Stimulated activated naive CD8-positive, alpha-beta T cell treated with anti-CD3 and anti-CD28 coated beads, Interleukin-15, Interleukin-2, amounts not matched to agents 100 ng/mL and 50 ng/mL, for 24 hours (primary cell): ENCODE measurements around the gene TRIM8.

ENCODE experiments used
- H3K27ac Mint-ChIP-seq: one replicate; pipeline ENCODE4 v1.8.0; 2021; ENCODE audit warnings: mild to moderate bottlenecking, mixed read lengths
- H3K27me3 Mint-ChIP-seq: one replicate; pipeline ENCODE4 v1.8.0; 2021; ENCODE audit warnings: mixed read lengths
- H3K36me3 Mint-ChIP-seq: one replicate; pipeline ENCODE4 v1.8.0; 2021; ENCODE audit warnings: low read depth, mixed read lengths
- H3K4me1 Mint-ChIP-seq: one replicate; pipeline ENCODE4 v1.8.0; 2021; ENCODE audit warnings: low read depth, mixed read lengths
- H3K4me3 Mint-ChIP-seq: one replicate; pipeline ENCODE4 v1.8.0; 2021; ENCODE audit warnings: mild to moderate bottlenecking, mixed read lengths
- H3K9me3 Mint-ChIP-seq: one replicate; pipeline ENCODE4 v1.8.0; 2021; ENCODE audit warnings: mixed read lengths

TRIM8 gene

GRCh38 chr10:102644066-102644645, at the start of gene TRIM8:
Gene TRIM8, plus strand, starts transcription at chr10:102644479. Its CDS starts 139 bp downstream, at chr10:102644618.
- peaks cover 8% of the 10 kb centered on the region for H3K36me3 Mint-ChIP-seq
- no peaks in the 10 kb centered on the region for H3K9me3 Mint-ChIP-seq
- H3K27me3 Mint-ChIP-seq, result no peaks in the 10 kb centered on the region
- H3K4me3 Mint-ChIP-seq, result peak within 1 kb of the TSS; percentile 98
- peaks cover 39% of the 10 kb centered on the region for H3K4me1 Mint-ChIP-seq
- peak within 1 kb of the TSS; percentile 84 for H3K27ac Mint-ChIP-seq

GRCh38 chr10:102595293-102595692, 49.0 kb upstream of the TRIM8 start:
- H3K36me3 Mint-ChIP-seq, result peaks cover 8% of the 10 kb centered on the region
- H3K4me1 Mint-ChIP-seq, result no peaks in the 10 kb centered on the region
- H3K9me3 Mint-ChIP-seq, result no peaks in the 10 kb centered on the region
- H3K27ac Mint-ChIP-seq, result no peak overlapping the region
- H3K4me3 Mint-ChIP-seq, result no peak overlapping the region
- no peaks in the 10 kb centered on the region for H3K27me3 Mint-ChIP-seq

GRCh38 chr10:102595897-102596296, 48.4 kb upstream of the TRIM8 start:
- H3K4me3 Mint-ChIP-seq, result no peak overlapping the region
- H3K36me3 Mint-ChIP-seq, result peaks cover 8% of the 10 kb centered on the region
- H3K4me1 Mint-ChIP-seq, result no peaks in the 10 kb centered on the region
- H3K27ac Mint-ChIP-seq, result no peak overlapping the region
- H3K9me3 Mint-ChIP-seq, result no peaks in the 10 kb centered on the region
- no peaks in the 10 kb centered on the region for H3K27me3 Mint-ChIP-seq

GRCh38 chr10:102596506-102596971, 47.7 kb upstream of the TRIM8 start:
- Mint-ChIP-seq H3K4me3 (no peak overlapping the region), H3K27ac (no peak overlapping the region), H3K9me3 (no peaks in the 10 kb centered on the region), H3K27me3 (no peaks in the 10 kb centered on the region), H3K36me3 (peaks cover 8% of the 10 kb centered on the region), H3K4me1 (no peaks in the 10 kb centered on the region)

GRCh38 chr10:102597131-102597991, 46.9 kb upstream of the TRIM8 start:
- Mint-ChIP-seq H3K27ac (no peak overlapping the region), H3K4me3 (no peak overlapping the region), H3K9me3 (no peaks in the 10 kb centered on the region), H3K27me3 (no peaks in the 10 kb centered on the region), H3K36me3 (peaks cover 8% of the 10 kb centered on the region), H3K4me1 (no peaks in the 10 kb centered on the region)

- Mint-ChIP-seq H3K9me3 (no peaks in the 10 kb centered on the region), H3K27ac (no peak overlapping the region), H3K36me3 (peaks cover 8% of the 10 kb centered on the region), H3K4me1 (no peaks in the 10 kb centered on the region), H3K4me3 (no peak overlapping the region), H3K27me3 (no peaks in the 10 kb centered on the region)
These were observed 46.0 kb upstream of the TRIM8 start for GRCh38 chr10:102598243-102598642.

GRCh38 chr10:102599565-102600327, 44.5 kb upstream of the TRIM8 start:
- Mint-ChIP-seq H3K27ac (no peak overlapping the region), H3K4me3 (no peak overlapping the region), H3K27me3 (no peaks in the 10 kb centered on the region), H3K36me3 (peaks cover 12% of the 10 kb centered on the region), H3K9me3 (no peaks in the 10 kb centered on the region), H3K4me1 (peaks cover 7% of the 10 kb centered on the region)

GRCh38 chr10:102600816-102601215, 43.5 kb upstream of the TRIM8 start:
- Mint-ChIP-seq H3K4me1 (peaks cover 7% of the 10 kb centered on the region), H3K9me3 (no peaks in the 10 kb centered on the region), H3K36me3 (peaks cover 12% of the 10 kb centered on the region), H3K27me3 (no peaks in the 10 kb centered on the region), H3K4me3 (no peak overlapping the region), H3K27ac (no peak overlapping the region)

GRCh38 chr10:102601639-102602038, 42.6 kb upstream of the TRIM8 start:
- H3K4me1 Mint-ChIP-seq, result peaks cover 7% of the 10 kb centered on the region
- peaks cover 14% of the 10 kb centered on the region for H3K36me3 Mint-ChIP-seq
- H3K4me3 Mint-ChIP-seq, result no peak overlapping the region
- no peaks in the 10 kb centered on the region for H3K27me3 Mint-ChIP-seq
- H3K9me3 Mint-ChIP-seq, result no peaks in the 10 kb centered on the region
- no peak overlapping the region for H3K27ac Mint-ChIP-seq

GRCh38 chr10:102602272-102603045, 41.8 kb upstream of the TRIM8 start:
- no peaks in the 10 kb centered on the region for H3K9me3 Mint-ChIP-seq
- no peak overlapping the region for H3K4me3 Mint-ChIP-seq
- peaks cover 16% of the 10 kb centered on the region for H3K36me3 Mint-ChIP-seq
- peaks cover 7% of the 10 kb centered on the region for H3K4me1 Mint-ChIP-seq
- no peaks in the 10 kb centered on the region for H3K27me3 Mint-ChIP-seq
- H3K27ac Mint-ChIP-seq, result no peak overlapping the region

GRCh38 chr10:102603946-102604345, 40.3 kb upstream of the TRIM8 start:
- H3K9me3 Mint-ChIP-seq, result no peaks in the 10 kb centered on the region
- peaks cover 13% of the 10 kb centered on the region for H3K36me3 Mint-ChIP-seq
- no peak overlapping the region for H3K4me3 Mint-ChIP-seq
- no peaks in the 10 kb centered on the region for H3K27me3 Mint-ChIP-seq
- H3K27ac Mint-ChIP-seq, result no peak overlapping the region
- H3K4me1 Mint-ChIP-seq, result peaks cover 17% of the 10 kb centered on the region

- Mint-ChIP-seq H3K9me3 (no peaks in the 10 kb centered on the region), H3K27me3 (no peaks in the 10 kb centered on the region), H3K4me3 (no peak overlapping the region), H3K36me3 (peaks cover 8% of the 10 kb centered on the region), H3K27ac (no peak overlapping the region), H3K4me1 (peaks cover 19% of the 10 kb centered on the region)
These were observed 39.8 kb upstream of the TRIM8 start for GRCh38 chr10:102604439-102604841.

- Mint-ChIP-seq H3K27ac (no peak overlapping the region), H3K36me3 (peaks cover 8% of the 10 kb centered on the region), H3K9me3 (no peaks in the 10 kb centered on the region), H3K27me3 (no peaks in the 10 kb centered on the region), H3K4me1 (peaks cover 22% of the 10 kb centered on the region), H3K4me3 (no peak overlapping the region)
These were observed 38.6 kb upstream of the TRIM8 start for GRCh38 chr10:102605712-102606111.

- H3K27me3 Mint-ChIP-seq, result no peaks in the 10 kb centered on the region
- no peaks in the 10 kb centered on the region for H3K9me3 Mint-ChIP-seq
- H3K27ac Mint-ChIP-seq, result peak overlapping the region; percentile 15
- no peak overlapping the region for H3K4me3 Mint-ChIP-seq
- peaks cover 7% of the 10 kb centered on the region for H3K36me3 Mint-ChIP-seq
- peaks cover 50% of the 10 kb centered on the region for H3K4me1 Mint-ChIP-seq
These were observed 35.8 kb upstream of the TRIM8 start for GRCh38 chr10:102608487-102608886.
